WTC11 (cell line): ENCODE results near the gene AGAP1. TPM values are rescaled to one million over a fixed set of nuclear protein-coding genes. Genes with fewer than 3 reads are reported as not detected.
A peak's percentile ranks its signal among the peaks of the same experiment; 100 is the strongest.

ENCODE experiments used
- ATAC-seq: fragments of 200-7000 bp; cut with Tn5 transposase; 2 replicates; pipeline ENCODE4 v1.10.0; 2021; ENCODE audit warnings: mild to moderate bottlenecking, moderate library complexity
- CTCF ChIA-PET: fragments of 300-600 bp; sonication (Branson Sonifier 250); formaldehyde crosslinking; loops from one replicate; lab custom pipeline; 2021; ENCODE audit warnings: antibody characterized with exemption; lab: Charles Lee
- POLR2A ChIA-PET: fragments of 350-600 bp; sonication (Branson Sonifier 250); formaldehyde crosslinking; loops from one replicate; lab custom pipeline; 2021; ENCODE audit warnings: antibody characterized with exemption; lab: Charles Lee
- DNase-seq: peaks from one replicate; pipeline ENCODE4 v3.0.0; 2021; ENCODE audit warnings: low spot score
- H3K27ac Mint-ChIP-seq: 2 replicates; pipeline ENCODE4 v1.8.0; 2021; ENCODE audit warnings: mixed read lengths
- H3K27me3 Mint-ChIP-seq: 2 replicates; pipeline ENCODE4 v1.8.0; 2021; ENCODE audit warnings: low read depth, mild to moderate bottlenecking, moderate library complexity, mixed read lengths
- H3K36me3 Mint-ChIP-seq: 2 replicates; pipeline ENCODE4 v1.8.0; 2021; ENCODE audit warnings: mixed read lengths
- H3K4me1 Mint-ChIP-seq: 2 replicates; pipeline ENCODE4 v1.8.0; 2022; ENCODE audit warnings: mixed read lengths
- H3K4me3 Mint-ChIP-seq: 2 replicates; pipeline ENCODE4 v1.8.0; 2021; ENCODE audit warnings: mild to moderate bottlenecking, moderate library complexity, mixed read lengths
- H3K9me3 Mint-ChIP-seq: 2 replicates; pipeline ENCODE4 v1.8.0; 2021; ENCODE audit warnings: mixed read lengths
- ARID4B ChIP-seq: sonication (generic); formaldehyde crosslinking; IDR thresholded peaks from 2 replicates; pipeline ENCODE4 v1.8.0; 2023; ENCODE audit warnings: missing genetic modification reagents, mild to moderate bottlenecking, borderline replicate concordance
- CBFB ChIP-seq: sonication (generic); formaldehyde crosslinking; IDR thresholded peaks from 2 replicates; pipeline ENCODE4 v1.8.1; 2022; ENCODE audit warnings: mild to moderate bottlenecking, low read depth, missing genetic modification reagents
- ELF4 ChIP-seq: sonication (generic); formaldehyde crosslinking; IDR thresholded peaks from 2 replicates; pipeline ENCODE4 v1.8.1; 2022; ENCODE audit warnings: low read depth, mild to moderate bottlenecking, moderate library complexity, missing genetic modification reagents
- IRF2 ChIP-seq: sonication (generic); formaldehyde crosslinking; IDR thresholded peaks from 2 replicates; pipeline ENCODE4 v1.8.0; 2022; ENCODE audit warnings: low read depth, missing genetic modification reagents, borderline replicate concordance
- MXD4 ChIP-seq: fragments of 250-450 bp; sonication (Bioruptor Pico); IDR thresholded peaks from 2 replicates; pipeline ENCODE4 v1.8.0; 2021; ENCODE audit warnings: mild to moderate bottlenecking, moderate library complexity, borderline replicate concordance
- PRDM15 ChIP-seq: sonication (generic); formaldehyde crosslinking; IDR thresholded peaks from 2 replicates; pipeline ENCODE4 v1.8.0; 2022; ENCODE audit warnings: missing genetic modification reagents
- SMAD3 ChIP-seq: sonication (generic); formaldehyde crosslinking; IDR thresholded peaks from 2 replicates; pipeline ENCODE4 v1.8.0; 2022; ENCODE audit warnings: missing genetic modification reagents, mild to moderate bottlenecking, borderline replicate concordance
- SMAD4 ChIP-seq: sonication (generic); formaldehyde crosslinking; IDR thresholded peaks from 2 replicates; pipeline ENCODE4 v1.8.0; 2022; ENCODE audit warnings: mild to moderate bottlenecking, missing genetic modification reagents
- TP53 ChIP-seq: sonication (generic); formaldehyde crosslinking; IDR thresholded peaks from 2 replicates; pipeline ENCODE4 v1.8.1; 2023; ENCODE audit warnings: mild to moderate bottlenecking, missing genetic modification reagents
- ZNF396 ChIP-seq: fragments of 250-450 bp; sonication (Bioruptor Pico); IDR thresholded peaks from 2 replicates; pipeline ENCODE4 v1.8.0; 2021; ENCODE audit warnings: mild to moderate bottlenecking, moderate library complexity, borderline replicate concordance
- ZNF423 ChIP-seq: fragments of 250-450 bp; sonication (Bioruptor Pico); IDR thresholded peaks from 2 replicates; pipeline ENCODE4 v2.1.2; 2022; ENCODE audit warnings: mild to moderate bottlenecking, moderate library complexity
- ZSCAN18 ChIP-seq: fragments of 250-450 bp; sonication (Bioruptor Pico); IDR thresholded peaks from 2 replicates; pipeline ENCODE4 v2.1.2; 2022; ENCODE audit warnings: mild to moderate bottlenecking, moderate library complexity
- total RNA-seq: library from RNA; stranded (reverse); gene quantifications from 3 replicates; pipeline ENCODE4 v1.2.3, GENCODE V29; 2021
- TF ChIP-seq, protein P1 (sequence below): sonication (generic); formaldehyde crosslinking; IDR thresholded peaks from 2 replicates; pipeline ENCODE4 v1.8.1; 2022; ENCODE audit warnings: mild to moderate bottlenecking, moderate library complexity, missing genetic modification reagents
- TF ChIP-seq, protein P2 (sequence below): fragments of 250-450 bp; sonication (Bioruptor Pico); IDR thresholded peaks from 2 replicates; pipeline ENCODE4 v1.9.0; 2021; ENCODE audit warnings: mild to moderate bottlenecking
- TF ChIP-seq, protein P3 (sequence below): fragments of 200-600 bp; IDR thresholded peaks from 2 replicates; pipeline ENCODE4 v1.8.0; 2022; ENCODE audit warnings: antibody characterized with exemption
- TF ChIP-seq, protein P4 (sequence below): fragments of 250-450 bp; sonication (Bioruptor Pico); IDR thresholded peaks from 2 replicates; pipeline ENCODE4 v1.9.0; 2021; ENCODE audit warnings: mild to moderate bottlenecking, borderline replicate concordance

Gene AGAP1
- total RNA-seq, 1 experiment from 2014 or later = 49.3 TPM

DNA sequence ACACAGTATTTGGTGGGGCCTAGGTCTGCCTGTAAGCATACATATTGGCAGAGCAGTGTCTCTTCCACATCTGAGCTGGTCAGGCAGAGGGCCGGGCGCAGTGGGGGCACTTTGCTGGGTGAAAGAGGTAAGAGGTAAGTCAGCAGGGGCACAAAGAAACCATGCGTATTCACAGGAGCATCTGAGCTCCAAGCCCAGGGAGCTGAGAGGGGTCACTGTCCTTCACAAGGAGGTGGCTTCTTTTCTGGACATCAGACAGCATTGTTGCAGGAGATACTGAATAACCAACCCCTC is 201.7 kb downstream of the AGAP1 start:
- CTCF ChIA-PET = interaction anchor here (1.0 to 1.5 kb wide), 5 partner anchors 26 to 98 kb away, joined by 3 to 5 read pairs (median 4); no protein-coding TSS in a partner anchor
- POLR2A ChIA-PET = interaction anchor here (0.6 kb wide), 1 partner anchor 332 kb away, joined by 3 read pairs; no protein-coding TSS in a partner anchor
- Mint-ChIP-seq H3K27me3 (no peaks in the 10 kb centered on the region; the same call in 1 of the 2 replicates), H3K4me1 (peaks cover 58% of the 10 kb centered on the region), H3K9me3 (peaks cover 14% of the 10 kb centered on the region), H3K36me3 (peaks cover 18% of the 10 kb centered on the region), H3K27ac (peak overlapping the region; percentile 76), H3K4me3 (no peak overlapping the region)
- TF ChIP-seq, protein P1, sequence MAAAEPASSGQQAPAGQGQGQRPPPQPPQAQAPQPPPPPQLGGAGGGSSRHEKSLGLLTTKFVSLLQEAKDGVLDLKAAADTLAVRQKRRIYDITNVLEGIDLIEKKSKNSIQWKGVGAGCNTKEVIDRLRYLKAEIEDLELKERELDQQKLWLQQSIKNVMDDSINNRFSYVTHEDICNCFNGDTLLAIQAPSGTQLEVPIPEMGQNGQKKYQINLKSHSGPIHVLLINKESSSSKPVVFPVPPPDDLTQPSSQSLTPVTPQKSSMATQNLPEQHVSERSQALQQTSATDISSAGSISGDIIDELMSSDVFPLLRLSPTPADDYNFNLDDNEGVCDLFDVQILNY (CRISPR knock-in tag) = no peak
- TF ChIP-seq PRDM15 (CRISPR knock-in tag) (no peak), IRF2 (CRISPR knock-in tag) (no peak), SMAD4 (CRISPR knock-in tag) (no peak), ARID4B (CRISPR knock-in tag) (no peak), ELF4 (CRISPR knock-in tag) (no peak), SMAD3 (CRISPR knock-in tag) (no peak), CBFB (CRISPR knock-in tag) (no peak), ZNF396 (CRISPR knock-in tag) (no peak), ZNF423 (CRISPR knock-in tag) (no peak), TP53 (CRISPR knock-in tag) (no peak), MXD4 (no peak)
- TF ChIP-seq, protein P2, sequence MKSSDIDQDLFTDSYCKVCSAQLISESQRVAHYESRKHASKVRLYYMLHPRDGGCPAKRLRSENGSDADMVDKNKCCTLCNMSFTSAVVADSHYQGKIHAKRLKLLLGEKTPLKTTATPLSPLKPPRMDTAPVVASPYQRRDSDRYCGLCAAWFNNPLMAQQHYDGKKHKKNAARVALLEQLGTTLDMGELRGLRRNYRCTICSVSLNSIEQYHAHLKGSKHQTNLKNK (CRISPR knock-in tag) = no peak
- ATAC-seq (no peak), DNase-seq (no peak)

DNA sequence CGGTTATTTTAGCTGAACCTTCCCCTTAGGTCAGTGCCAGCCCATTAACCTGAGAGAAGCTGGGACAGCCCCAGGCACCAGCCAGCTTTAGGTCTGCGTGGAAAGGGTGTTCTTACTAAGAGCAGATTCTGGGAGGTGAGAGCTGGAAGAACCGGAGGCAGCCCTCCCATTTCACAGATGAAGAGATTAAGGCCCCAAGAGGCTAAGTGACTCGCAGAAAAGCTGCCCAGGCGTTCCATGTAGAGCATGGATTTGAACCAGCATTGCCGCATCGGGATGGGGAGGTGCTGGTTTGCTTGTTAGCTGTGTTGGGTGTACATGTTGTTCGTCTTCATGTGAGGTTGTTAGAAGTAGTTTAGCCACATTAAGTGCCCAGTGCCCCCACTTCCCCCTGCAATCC is 203.2 kb downstream of the AGAP1 start:
- Mint-ChIP-seq H3K27ac (no peak overlapping the region), H3K36me3 (peaks cover 18% of the 10 kb centered on the region), H3K27me3 (no peaks in the 10 kb centered on the region; the same call in 1 of the 2 replicates), H3K4me3 (no peak overlapping the region), H3K4me1 (peaks cover 53% of the 10 kb centered on the region), H3K9me3 (peaks cover 14% of the 10 kb centered on the region)
- CTCF ChIA-PET = interaction anchor here (1.1 kb wide), 1 partner anchor 49 kb away, joined by 3 read pairs; no protein-coding TSS in a partner anchor
- ATAC-seq (no peak), DNase-seq (no peak)
- POLR2A ChIA-PET = no interaction called here
- TF ChIP-seq, protein P3, sequence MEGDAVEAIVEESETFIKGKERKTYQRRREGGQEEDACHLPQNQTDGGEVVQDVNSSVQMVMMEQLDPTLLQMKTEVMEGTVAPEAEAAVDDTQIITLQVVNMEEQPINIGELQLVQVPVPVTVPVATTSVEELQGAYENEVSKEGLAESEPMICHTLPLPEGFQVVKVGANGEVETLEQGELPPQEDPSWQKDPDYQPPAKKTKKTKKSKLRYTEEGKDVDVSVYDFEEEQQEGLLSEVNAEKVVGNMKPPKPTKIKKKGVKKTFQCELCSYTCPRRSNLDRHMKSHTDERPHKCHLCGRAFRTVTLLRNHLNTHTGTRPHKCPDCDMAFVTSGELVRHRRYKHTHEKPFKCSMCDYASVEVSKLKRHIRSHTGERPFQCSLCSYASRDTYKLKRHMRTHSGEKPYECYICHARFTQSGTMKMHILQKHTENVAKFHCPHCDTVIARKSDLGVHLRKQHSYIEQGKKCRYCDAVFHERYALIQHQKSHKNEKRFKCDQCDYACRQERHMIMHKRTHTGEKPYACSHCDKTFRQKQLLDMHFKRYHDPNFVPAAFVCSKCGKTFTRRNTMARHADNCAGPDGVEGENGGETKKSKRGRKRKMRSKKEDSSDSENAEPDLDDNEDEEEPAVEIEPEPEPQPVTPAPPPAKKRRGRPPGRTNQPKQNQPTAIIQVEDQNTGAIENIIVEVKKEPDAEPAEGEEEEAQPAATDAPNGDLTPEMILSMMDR = no peak
- TF ChIP-seq ZSCAN18 (CRISPR knock-in tag) = no peak
- TF ChIP-seq, protein P4, sequence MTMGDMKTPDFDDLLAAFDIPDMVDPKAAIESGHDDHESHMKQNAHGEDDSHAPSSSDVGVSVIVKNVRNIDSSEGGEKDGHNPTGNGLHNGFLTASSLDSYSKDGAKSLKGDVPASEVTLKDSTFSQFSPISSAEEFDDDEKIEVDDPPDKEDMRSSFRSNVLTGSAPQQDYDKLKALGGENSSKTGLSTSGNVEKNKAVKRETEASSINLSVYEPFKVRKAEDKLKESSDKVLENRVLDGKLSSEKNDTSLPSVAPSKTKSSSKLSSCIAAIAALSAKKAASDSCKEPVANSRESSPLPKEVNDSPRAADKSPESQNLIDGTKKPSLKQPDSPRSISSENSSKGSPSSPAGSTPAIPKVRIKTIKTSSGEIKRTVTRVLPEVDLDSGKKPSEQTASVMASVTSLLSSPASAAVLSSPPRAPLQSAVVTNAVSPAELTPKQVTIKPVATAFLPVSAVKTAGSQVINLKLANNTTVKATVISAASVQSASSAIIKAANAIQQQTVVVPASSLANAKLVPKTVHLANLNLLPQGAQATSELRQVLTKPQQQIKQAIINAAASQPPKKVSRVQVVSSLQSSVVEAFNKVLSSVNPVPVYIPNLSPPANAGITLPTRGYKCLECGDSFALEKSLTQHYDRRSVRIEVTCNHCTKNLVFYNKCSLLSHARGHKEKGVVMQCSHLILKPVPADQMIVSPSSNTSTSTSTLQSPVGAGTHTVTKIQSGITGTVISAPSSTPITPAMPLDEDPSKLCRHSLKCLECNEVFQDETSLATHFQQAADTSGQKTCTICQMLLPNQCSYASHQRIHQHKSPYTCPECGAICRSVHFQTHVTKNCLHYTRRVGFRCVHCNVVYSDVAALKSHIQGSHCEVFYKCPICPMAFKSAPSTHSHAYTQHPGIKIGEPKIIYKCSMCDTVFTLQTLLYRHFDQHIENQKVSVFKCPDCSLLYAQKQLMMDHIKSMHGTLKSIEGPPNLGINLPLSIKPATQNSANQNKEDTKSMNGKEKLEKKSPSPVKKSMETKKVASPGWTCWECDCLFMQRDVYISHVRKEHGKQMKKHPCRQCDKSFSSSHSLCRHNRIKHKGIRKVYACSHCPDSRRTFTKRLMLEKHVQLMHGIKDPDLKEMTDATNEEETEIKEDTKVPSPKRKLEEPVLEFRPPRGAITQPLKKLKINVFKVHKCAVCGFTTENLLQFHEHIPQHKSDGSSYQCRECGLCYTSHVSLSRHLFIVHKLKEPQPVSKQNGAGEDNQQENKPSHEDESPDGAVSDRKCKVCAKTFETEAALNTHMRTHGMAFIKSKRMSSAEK (CRISPR knock-in tag) = no peak
